Suprapubic skin (tissue), 4 donors: ENCODE measurements around the gene BAZ1A. TPM values are rescaled to one million over a fixed set of nuclear protein-coding genes. Genes with fewer than 3 reads are reported as not detected.

Experiments used
- DNase-seq, 2 donors: peaks; one replicate each; pipeline ENCODE4 v3.0.0-alpha.2; 2019; ENCODE audit warnings: low spot score in 2 of 2
- H3K27ac ChIP-seq: fragments of 200-600 bp; sonication (generic); one replicate; pipeline ENCODE4 v1.5.1; 2019
- H3K27me3 ChIP-seq: fragments of 200-600 bp; sonication (generic); one replicate; pipeline ENCODE4 v1.5.1; 2019
- H3K36me3 ChIP-seq: fragments of 200-600 bp; sonication (generic); one replicate; pipeline ENCODE4 v1.5.1; 2019
- H3K4me1 ChIP-seq: fragments of 200-600 bp; sonication (generic); one replicate; pipeline ENCODE4 v1.5.1; 2019
- H3K4me3 ChIP-seq: fragments of 200-600 bp; sonication (generic); one replicate; pipeline ENCODE4 v1.5.1; 2019; ENCODE audit warnings: mild to moderate bottlenecking
- H3K9me3 ChIP-seq: fragments of 200-600 bp; sonication (generic); one replicate; pipeline ENCODE4 v1.5.1; 2019
- CTCF ChIP-seq, 2 donors: fragments of 200-600 bp in 1 of 2; fragments of 450-650 bp in 1 of 2; sonication (generic) in 1 of 2; IDR thresholded peaks; one replicate each; pipeline ENCODE4 v1.5.1; 2016 to 2019; ENCODE audit warnings: antibody characterized with exemption in 2 of 2, mild to moderate bottlenecking in 1 of 2, moderate library complexity in 1 of 2
- EP300 ChIP-seq: sonication (generic); formaldehyde crosslinking; IDR thresholded peaks from one replicate; pipeline ENCODE4 v1.6.1; 2017; ENCODE audit warnings: antibody characterized with exemption
- POLR2A ChIP-seq, 2 donors: fragments of 450-650 bp; IDR thresholded peaks; one replicate each; pipeline ENCODE4 v1.6.1; 2017; ENCODE audit warnings: antibody characterized with exemption in 2 of 2, mild to moderate bottlenecking in 2 of 2, moderate library complexity in 2 of 2
- POLR2AphosphoS5 ChIP-seq, 3 donors: sonication (generic); formaldehyde crosslinking; IDR thresholded peaks; one replicate each; pipeline ENCODE4 v1.6.1; 2017; ENCODE audit warnings: antibody characterized with exemption in 3 of 3
- WGBS: methylation state at CpG from one replicate; pipeline ENCODE4 v1.1.5; 2018; 5-methylcytosine and 5-hydroxymethylcytosine counted together
- total RNA-seq, 4 donors: library from RNA; depleted of rRNA; stranded (reverse); fragments of >200 nt; gene quantifications; one replicate each; pipeline ENCODE4 v1.1.0, GENCODE V29; 2016

Gene BAZ1A, protein sequence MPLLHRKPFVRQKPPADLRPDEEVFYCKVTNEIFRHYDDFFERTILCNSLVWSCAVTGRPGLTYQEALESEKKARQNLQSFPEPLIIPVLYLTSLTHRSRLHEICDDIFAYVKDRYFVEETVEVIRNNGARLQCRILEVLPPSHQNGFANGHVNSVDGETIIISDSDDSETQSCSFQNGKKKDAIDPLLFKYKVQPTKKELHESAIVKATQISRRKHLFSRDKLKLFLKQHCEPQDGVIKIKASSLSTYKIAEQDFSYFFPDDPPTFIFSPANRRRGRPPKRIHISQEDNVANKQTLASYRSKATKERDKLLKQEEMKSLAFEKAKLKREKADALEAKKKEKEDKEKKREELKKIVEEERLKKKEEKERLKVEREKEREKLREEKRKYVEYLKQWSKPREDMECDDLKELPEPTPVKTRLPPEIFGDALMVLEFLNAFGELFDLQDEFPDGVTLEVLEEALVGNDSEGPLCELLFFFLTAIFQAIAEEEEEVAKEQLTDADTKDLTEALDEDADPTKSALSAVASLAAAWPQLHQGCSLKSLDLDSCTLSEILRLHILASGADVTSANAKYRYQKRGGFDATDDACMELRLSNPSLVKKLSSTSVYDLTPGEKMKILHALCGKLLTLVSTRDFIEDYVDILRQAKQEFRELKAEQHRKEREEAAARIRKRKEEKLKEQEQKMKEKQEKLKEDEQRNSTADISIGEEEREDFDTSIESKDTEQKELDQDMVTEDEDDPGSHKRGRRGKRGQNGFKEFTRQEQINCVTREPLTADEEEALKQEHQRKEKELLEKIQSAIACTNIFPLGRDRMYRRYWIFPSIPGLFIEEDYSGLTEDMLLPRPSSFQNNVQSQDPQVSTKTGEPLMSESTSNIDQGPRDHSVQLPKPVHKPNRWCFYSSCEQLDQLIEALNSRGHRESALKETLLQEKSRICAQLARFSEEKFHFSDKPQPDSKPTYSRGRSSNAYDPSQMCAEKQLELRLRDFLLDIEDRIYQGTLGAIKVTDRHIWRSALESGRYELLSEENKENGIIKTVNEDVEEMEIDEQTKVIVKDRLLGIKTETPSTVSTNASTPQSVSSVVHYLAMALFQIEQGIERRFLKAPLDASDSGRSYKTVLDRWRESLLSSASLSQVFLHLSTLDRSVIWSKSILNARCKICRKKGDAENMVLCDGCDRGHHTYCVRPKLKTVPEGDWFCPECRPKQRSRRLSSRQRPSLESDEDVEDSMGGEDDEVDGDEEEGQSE (N-terminal part only)
- 10 to 100 TPM; 37.0 to 95.1 (median 55.7) TPM for total RNA-seq

DNA sequence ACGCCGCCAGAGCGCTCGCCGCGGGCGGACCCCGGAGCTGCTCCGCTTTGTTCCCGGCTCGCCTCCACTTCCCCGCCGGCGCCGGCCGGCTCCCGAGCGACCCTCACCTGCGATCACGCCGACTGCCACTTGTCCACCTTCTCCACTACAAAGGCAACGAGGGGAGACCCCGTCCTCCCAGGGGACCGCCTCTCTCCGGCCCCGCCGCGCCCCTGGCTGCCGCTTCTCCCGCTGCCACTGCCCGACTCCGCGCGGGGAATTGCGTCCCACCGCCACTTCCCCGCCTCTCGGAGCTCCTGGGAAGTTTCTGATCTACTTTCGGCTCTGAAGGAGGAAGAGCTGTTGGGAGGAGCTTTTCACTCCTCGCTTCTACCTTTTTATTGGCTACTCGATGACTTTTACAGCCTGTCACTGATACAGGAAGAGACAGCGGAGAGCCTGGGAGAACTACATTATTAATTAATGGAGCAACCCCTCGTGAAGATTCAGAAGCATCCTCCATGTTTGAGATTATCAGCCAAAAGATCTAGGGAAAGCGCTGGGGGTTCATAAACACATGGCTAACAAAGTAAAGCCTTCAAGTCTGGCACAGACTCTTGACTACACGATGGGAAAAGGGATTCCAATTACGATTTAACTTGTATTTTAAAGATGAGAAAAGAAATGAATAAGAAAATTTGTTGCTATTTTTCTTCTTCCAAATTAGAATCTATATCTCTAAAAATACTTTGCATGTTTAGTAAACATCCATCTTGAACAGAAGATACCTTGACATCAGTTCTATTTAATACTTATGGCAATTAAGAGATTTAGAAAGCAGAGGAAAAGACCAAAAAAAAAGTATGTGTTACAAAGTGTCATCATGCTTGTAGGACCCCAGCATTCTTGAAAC is at the start of gene BAZ1A:
Gene BAZ1A (minus strand): TSS at position 330 of the 892 bp plus-strand sequence. CDS start 756 bp downstream, outside the sequence.
- H3K4me3 ChIP-seq: peak within 1 kb of the TSS; percentile 93
- H3K27me3 ChIP-seq: no peaks in the 10 kb centered on the region
- no peaks in the 10 kb centered on the region for H3K36me3 ChIP-seq
- WGBS: under 1% methylated on average over 25 of the region's 46 CpGs
- peaks cover 21% of the 10 kb centered on the region for H3K4me1 ChIP-seq
- H3K9me3 ChIP-seq: no peaks in the 10 kb centered on the region
- DNase-seq: peak; percentile 82 to 84
- peak within 1 kb of the TSS; percentile 99 for H3K27ac ChIP-seq
- peak in 1 of 2 donors; percentile 90 for TF ChIP-seq POLR2A (IDR thresholded peaks at IDR 0.05)
- peak in 1 of 2 donors; percentile 10 for TF ChIP-seq CTCF (IDR thresholded peaks at IDR 0.05)
- TF ChIP-seq POLR2AphosphoS5 (IDR thresholded peaks at IDR 0.05): peak; percentile 14 to 88 (median 57)
- TF ChIP-seq EP300: no peak

DNA sequence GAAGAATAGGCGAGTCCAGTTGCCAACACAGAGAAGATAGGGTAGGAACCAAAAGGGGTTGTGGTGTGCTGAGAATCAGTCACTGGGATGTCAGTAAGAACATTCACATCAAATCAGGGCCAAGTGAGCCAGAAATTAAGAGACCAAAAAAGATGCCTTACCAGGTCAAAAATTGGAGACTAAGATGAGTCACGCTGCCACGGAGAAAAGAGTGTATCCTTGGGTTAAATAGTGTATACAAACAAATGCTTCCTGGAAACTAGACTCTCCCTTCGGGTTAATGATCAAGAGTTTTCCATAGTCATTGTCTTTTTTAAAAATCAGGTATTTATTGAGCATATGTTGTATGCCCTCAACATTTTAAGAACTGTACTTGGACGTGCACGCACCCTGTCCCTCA is 45.2 kb upstream of the BAZ1A start:
- 71% methylated on average over 6 of the region's 6 CpGs for WGBS
- Histone ChIP-seq H3K9me3 (no peaks in the 10 kb centered on the region), H3K4me3 (no peak overlapping the region), H3K27ac (no peak overlapping the region), H3K36me3 (no peaks in the 10 kb centered on the region), H3K4me1 (no peaks in the 10 kb centered on the region), H3K27me3 (no peaks in the 10 kb centered on the region)
- DNase-seq: no peak
- TF ChIP-seq CTCF (IDR thresholded peaks at IDR 0.05) (no peak), POLR2AphosphoS5 (IDR thresholded peaks at IDR 0.05) (no peak), POLR2A (IDR thresholded peaks at IDR 0.05) (no peak), EP300 (no peak)

GRCh38 chr14:34913619-34914018 is 38.5 kb upstream of the BAZ1A start:
- WGBS: 95% methylated on average over 2 of the region's 2 CpGs
- no peak for TF ChIP-seq CTCF (IDR thresholded peaks at IDR 0.05)
- no peak for TF ChIP-seq EP300
- TF ChIP-seq POLR2AphosphoS5 (IDR thresholded peaks at IDR 0.05): no peak
- TF ChIP-seq POLR2A (IDR thresholded peaks at IDR 0.05): no peak
- no peaks in the 10 kb centered on the region for H3K9me3 ChIP-seq

GRCh38 chr14:34912966-34913365 is 37.8 kb upstream of the BAZ1A start:
- TF ChIP-seq POLR2AphosphoS5 (IDR thresholded peaks at IDR 0.05) (no peak), EP300 (no peak), POLR2A (IDR thresholded peaks at IDR 0.05) (no peak), CTCF (IDR thresholded peaks at IDR 0.05) (no peak)
- H3K36me3 ChIP-seq: no peaks in the 10 kb centered on the region
- no peak overlapping the region for H3K27ac ChIP-seq
- no peak for DNase-seq
- no peaks in the 10 kb centered on the region for H3K4me1 ChIP-seq
- WGBS: 80% methylated on average over 8 of the region's 8 CpGs
- H3K4me3 ChIP-seq: no peak overlapping the region
- H3K27me3 ChIP-seq: no peaks in the 10 kb centered on the region
- no peaks in the 10 kb centered on the region for H3K9me3 ChIP-seq

More at GRCh38 chr14:34913619-34914018, 38.5 kb upstream of the BAZ1A start:
- H3K36me3 ChIP-seq: no peaks in the 10 kb centered on the region
- H3K27me3 ChIP-seq: no peaks in the 10 kb centered on the region
- no peak overlapping the region for H3K4me3 ChIP-seq
- DNase-seq: no peak
- no peaks in the 10 kb centered on the region for H3K4me1 ChIP-seq
- no peak overlapping the region for H3K27ac ChIP-seq
